Measurements from ENCODE around the gene RHEBL1.

RHEBL1 gene

DNA sequence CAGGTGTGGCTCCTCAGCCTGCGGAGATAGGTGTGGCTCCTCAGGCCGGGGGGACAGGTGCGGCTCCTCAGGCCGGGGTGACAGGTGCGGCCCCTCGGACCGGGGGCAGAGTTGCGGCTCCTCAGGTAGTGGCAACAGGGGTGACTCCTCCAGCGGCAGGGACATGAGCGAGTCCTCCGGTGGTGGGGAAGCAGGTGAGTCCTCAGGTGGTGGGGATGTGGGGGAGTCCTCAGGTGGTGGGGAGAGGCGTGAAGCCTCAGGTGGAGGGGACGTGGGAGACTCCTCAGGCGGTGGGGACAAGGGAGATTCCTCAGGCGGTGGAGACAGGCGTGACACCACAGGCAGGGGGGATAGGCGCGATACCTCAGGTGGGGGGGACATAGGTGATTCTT, 18.4 kb downstream of the RHEBL1 start:
- Histone ChIP-seq H3K27ac (ENCODE audit: low read length) (no peak overlapping the region), H3K9me3 (ENCODE audit: insufficient read depth, low read length) (no peaks in the 10 kb centered on the region), H3K36me3 (replicated peaks; ENCODE audit: low read depth, low read length) (peaks cover 67% of the 10 kb centered on the region), H4K20me1 (ENCODE audit: insufficient read depth, low read length) (peaks cover 23% of the 10 kb centered on the region), H3K9ac (ENCODE audit: low read length) (no peak overlapping the region), H3K79me2 (ENCODE audit: low read length) (peaks cover 25% of the 10 kb centered on the region), H3K4me3 (ENCODE audit: low read length) (no peak overlapping the region), H3K4me2 (ENCODE audit: low read length) (no peak overlapping the region), H3K4me1 (ENCODE audit: low read length) (peaks cover 9% of the 10 kb centered on the region), H2AFZ (ENCODE audit: low read depth, low read length) (no peak overlapping the region), H3K27me3 (ENCODE audit: low read depth, low read length) (no peaks in the 10 kb centered on the region)
- TF ChIP-seq EZH2phosphoT487 (IDR thresholded peaks at IDR 0.05; ENCODE audit: low read depth) = no peak
- TF ChIP-seq, protein P1, sequence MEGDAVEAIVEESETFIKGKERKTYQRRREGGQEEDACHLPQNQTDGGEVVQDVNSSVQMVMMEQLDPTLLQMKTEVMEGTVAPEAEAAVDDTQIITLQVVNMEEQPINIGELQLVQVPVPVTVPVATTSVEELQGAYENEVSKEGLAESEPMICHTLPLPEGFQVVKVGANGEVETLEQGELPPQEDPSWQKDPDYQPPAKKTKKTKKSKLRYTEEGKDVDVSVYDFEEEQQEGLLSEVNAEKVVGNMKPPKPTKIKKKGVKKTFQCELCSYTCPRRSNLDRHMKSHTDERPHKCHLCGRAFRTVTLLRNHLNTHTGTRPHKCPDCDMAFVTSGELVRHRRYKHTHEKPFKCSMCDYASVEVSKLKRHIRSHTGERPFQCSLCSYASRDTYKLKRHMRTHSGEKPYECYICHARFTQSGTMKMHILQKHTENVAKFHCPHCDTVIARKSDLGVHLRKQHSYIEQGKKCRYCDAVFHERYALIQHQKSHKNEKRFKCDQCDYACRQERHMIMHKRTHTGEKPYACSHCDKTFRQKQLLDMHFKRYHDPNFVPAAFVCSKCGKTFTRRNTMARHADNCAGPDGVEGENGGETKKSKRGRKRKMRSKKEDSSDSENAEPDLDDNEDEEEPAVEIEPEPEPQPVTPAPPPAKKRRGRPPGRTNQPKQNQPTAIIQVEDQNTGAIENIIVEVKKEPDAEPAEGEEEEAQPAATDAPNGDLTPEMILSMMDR (IDR thresholded peaks at IDR 0.05; ENCODE audit: low read depth, low read length) = no peak

DNA sequence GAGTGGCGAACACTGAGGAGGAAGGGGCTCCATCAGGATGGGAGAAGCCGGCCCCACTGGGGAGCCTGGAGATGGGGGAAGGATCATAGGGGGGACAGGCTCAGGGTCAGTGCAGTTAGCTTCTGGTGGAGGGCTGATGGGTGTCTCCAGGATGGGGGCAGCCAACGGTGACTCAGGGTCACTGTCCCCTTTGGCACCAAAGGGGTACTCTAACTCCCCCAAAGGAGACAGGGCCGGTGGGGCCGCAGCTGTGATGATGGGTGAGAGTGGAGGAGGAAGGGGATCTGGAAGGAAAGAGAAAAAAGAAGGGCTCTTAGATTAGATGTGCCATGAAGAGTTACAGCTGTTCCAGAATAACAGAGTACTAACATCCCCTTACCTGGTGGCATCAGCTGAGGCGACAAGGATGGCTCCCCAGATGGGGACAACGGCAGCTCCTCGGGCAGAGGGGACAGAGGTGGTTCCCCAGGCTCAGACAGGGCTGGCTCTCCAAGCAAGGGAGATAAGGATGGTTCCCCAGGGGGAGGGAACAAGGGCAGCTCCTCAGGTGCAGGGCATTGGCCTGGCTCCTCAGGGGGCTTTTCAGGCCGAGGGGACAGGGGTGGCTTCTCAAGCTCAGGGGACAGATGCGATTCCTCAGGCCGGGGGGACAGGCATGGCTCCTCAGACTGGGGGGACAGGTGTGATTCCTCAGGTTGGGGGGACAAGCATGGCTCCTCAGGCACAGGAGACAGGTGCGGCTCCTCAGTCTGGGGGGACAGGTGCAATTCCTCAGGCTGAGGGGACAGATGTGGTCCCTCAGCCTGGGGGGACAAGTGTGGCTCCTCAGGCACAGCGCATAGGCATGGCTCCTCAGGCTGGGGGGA, 19.0 kb downstream of the RHEBL1 start:
- H4K20me1 ChIP-seq (ENCODE audit: insufficient read depth, low read length) = peaks cover 17% of the 10 kb centered on the region
- no peak overlapping the region for H2AFZ ChIP-seq (ENCODE audit: low read depth, low read length)

DNA sequence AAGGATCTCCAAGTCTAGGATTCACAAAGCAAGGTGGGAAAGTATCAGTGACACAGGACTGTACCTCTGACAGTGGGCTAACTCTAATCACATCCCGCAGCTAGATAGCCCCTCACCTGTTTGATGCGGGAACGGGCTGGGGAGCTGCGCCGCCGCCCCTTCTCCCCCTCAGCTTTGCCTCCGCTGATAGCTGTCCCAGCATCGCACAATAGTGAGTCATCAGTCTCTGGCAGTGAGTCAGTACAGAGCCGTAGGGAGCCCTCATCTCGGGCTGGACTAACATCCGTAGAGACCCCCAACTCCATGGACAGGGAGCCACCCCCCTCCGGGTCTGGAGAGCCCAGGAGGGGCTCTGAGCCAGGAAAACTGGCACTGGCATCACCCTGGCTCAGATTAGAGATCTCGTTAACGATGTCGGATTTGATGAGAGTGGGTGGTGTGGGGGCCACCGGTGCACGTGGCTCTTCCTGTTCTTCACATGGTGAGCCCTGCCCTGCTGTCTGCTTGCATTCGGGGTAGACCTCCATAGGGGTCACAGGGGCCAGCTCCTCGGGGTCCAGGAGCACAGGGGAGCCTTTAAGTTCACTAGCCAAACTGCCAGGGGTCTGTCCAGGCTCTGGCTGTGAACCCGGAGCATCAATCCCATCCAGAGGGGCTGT, 20.1 kb downstream of the RHEBL1 start:
- Histone ChIP-seq H3K4me3 (ENCODE audit: low read length) (no peak overlapping the region), H2AFZ (ENCODE audit: low read depth, low read length) (no peak overlapping the region), H3K9me3 (ENCODE audit: insufficient read depth, low read length) (no peaks in the 10 kb centered on the region), H3K27ac (ENCODE audit: low read length) (no peak overlapping the region), H3K36me3 (replicated peaks; ENCODE audit: low read depth, low read length) (peaks cover 75% of the 10 kb centered on the region), H3K4me2 (ENCODE audit: low read length) (no peak overlapping the region), H3K27me3 (ENCODE audit: low read depth, low read length) (no peaks in the 10 kb centered on the region), H4K20me1 (ENCODE audit: insufficient read depth, low read length) (peaks cover 6% of the 10 kb centered on the region; the same call in 1 of the 2 replicates), H3K79me2 (ENCODE audit: low read length) (peaks cover 9% of the 10 kb centered on the region), H3K9ac (ENCODE audit: low read length) (no peak overlapping the region), H3K4me1 (ENCODE audit: low read length) (no peaks in the 10 kb centered on the region)
- TF ChIP-seq, protein P1 (IDR thresholded peaks at IDR 0.05; ENCODE audit: low read depth, low read length) = no peak
- TF ChIP-seq EZH2phosphoT487 (IDR thresholded peaks at IDR 0.05; ENCODE audit: low read depth) = no peak

More for the DNA sequence above, 19.0 kb downstream of the RHEBL1 start:
- Histone ChIP-seq H3K27me3 (ENCODE audit: low read depth, low read length) (no peaks in the 10 kb centered on the region), H3K79me2 (ENCODE audit: low read length) (peaks cover 19% of the 10 kb centered on the region), H3K27ac (ENCODE audit: low read length) (no peak overlapping the region), H3K4me2 (ENCODE audit: low read length) (no peak overlapping the region), H3K4me3 (ENCODE audit: low read length) (no peak overlapping the region), H3K4me1 (ENCODE audit: low read length) (peaks cover 3% of the 10 kb centered on the region; the same call in 1 of the 2 replicates), H3K9ac (ENCODE audit: low read length) (no peak overlapping the region), H3K9me3 (ENCODE audit: insufficient read depth, low read length) (no peaks in the 10 kb centered on the region), H3K36me3 (replicated peaks; ENCODE audit: low read depth, low read length) (peaks cover 73% of the 10 kb centered on the region)
- no peak for TF ChIP-seq EZH2phosphoT487 (IDR thresholded peaks at IDR 0.05; ENCODE audit: low read depth)
- TF ChIP-seq, protein P1 (IDR thresholded peaks at IDR 0.05; ENCODE audit: low read depth, low read length) = no peak

DNA sequence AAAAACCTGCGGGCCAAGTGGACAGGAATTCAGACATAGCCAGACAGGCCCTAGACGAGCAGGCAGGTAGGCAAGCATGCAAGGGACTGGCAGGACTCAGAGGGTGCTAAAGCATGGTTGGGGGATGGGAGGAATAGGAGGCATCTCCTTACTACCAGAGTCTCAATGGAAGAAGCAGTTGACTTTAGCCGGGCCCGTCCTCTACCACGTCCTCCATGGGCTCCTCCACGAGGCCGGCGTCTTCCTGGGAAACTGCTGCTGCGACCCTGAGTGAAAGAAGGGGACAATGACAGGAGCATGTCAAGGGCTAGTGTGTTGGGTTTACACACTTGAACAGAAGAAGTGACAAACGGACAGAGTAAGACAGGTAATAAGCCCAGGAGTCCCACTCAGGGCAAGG, 20.8 kb downstream of the RHEBL1 start:
- Histone ChIP-seq H3K4me3 (ENCODE audit: low read length) (no peak overlapping the region), H2AFZ (ENCODE audit: low read depth, low read length) (no peak overlapping the region), H3K9ac (ENCODE audit: low read length) (no peak overlapping the region), H3K79me2 (ENCODE audit: low read length) (peaks cover 1% of the 10 kb centered on the region; the same call in 1 of the 2 replicates), H3K9me3 (ENCODE audit: insufficient read depth, low read length) (no peaks in the 10 kb centered on the region), H3K27ac (ENCODE audit: low read length) (no peak overlapping the region), H3K4me1 (ENCODE audit: low read length) (no peaks in the 10 kb centered on the region), H3K36me3 (replicated peaks; ENCODE audit: low read depth, low read length) (peaks cover 76% of the 10 kb centered on the region), H3K4me2 (ENCODE audit: low read length) (no peak overlapping the region), H3K27me3 (ENCODE audit: low read depth, low read length) (no peaks in the 10 kb centered on the region), H4K20me1 (ENCODE audit: insufficient read depth, low read length) (no peaks in the 10 kb centered on the region)
- TF ChIP-seq EZH2phosphoT487 (IDR thresholded peaks at IDR 0.05; ENCODE audit: low read depth) = no peak
- TF ChIP-seq, protein P1 (IDR thresholded peaks at IDR 0.05; ENCODE audit: low read depth, low read length) = no peak
